Rectal smooth muscle tissue (tissue), 1 donor: Measurements from ENCODE around the gene CEP72.

Experiments
- H3K27ac ChIP-seq: one replicate; pipeline ENCODE4 v1.7.0; 2013; ENCODE audit warnings: low read depth, low read length, inconsistent platforms
- H3K27me3 ChIP-seq: one replicate; pipeline ENCODE4 v1.7.0; 2013; ENCODE audit warnings: low read length; ENCODE audit not compliant: control insufficient read depth, insufficient read depth
- H3K36me3 ChIP-seq: one replicate; pipeline ENCODE4 v1.7.0; 2013; ENCODE audit warnings: low read length; ENCODE audit not compliant: control insufficient read depth, insufficient read depth
- H3K4me1 ChIP-seq: one replicate; pipeline ENCODE4 v1.7.0; 2013; ENCODE audit warnings: low read length; ENCODE audit not compliant: control insufficient read depth, insufficient read depth
- H3K4me3 ChIP-seq: one replicate; pipeline ENCODE4 v1.7.0; 2013; ENCODE audit warnings: low read length
- H3K9ac ChIP-seq: one replicate; pipeline ENCODE4 v1.7.0; 2013; ENCODE audit warnings: low read length

Gene CEP72

DNA sequence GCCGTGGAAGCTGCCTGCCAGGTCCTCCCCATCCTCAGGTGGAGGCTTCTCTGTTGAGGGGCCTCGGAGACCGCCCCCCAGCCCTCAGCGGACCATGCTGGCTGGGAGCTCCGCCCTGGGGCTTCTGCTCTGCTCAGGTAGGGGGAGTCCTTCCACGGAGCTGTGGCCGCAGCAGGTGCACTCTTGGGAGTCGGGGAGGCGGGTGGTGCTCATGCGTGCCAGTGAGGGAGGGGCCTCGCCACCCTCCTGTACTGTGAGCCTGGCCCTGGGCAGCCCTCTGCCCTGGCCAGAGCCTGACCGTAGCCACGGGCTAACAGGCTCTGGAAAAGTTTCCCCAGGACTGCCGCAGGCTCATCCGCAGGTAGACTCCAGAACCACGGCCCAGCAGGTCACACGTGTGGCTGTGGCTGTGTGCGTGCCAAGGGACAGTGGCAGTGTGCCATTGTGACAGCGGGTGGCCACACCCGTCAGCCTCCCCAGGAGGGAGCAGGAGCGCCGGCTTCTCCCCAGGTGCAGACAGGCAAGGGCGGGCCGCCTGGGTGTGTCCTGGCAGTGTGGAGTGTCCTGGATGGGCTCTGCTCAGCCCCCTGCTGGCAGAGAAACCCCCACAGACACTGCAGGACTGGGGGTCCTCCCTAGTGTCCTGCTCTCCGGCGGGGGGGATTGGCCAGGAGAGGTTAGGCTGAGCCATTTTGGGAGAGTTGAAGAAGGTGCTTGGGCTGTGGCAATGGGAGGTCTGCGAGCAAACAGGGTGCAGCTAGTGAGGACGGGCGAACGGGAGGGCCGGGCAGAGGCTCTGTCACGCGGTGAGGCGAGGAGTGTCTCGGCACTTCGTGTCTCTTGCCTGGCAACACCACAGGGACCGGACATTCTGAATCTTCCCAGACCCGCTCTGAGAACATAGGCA is 51.5 kb downstream of the CEP72 start:
- peaks cover 5% of the 10 kb centered on the region for H3K36me3 ChIP-seq
- H3K27ac ChIP-seq = no peak overlapping the region
- no peak overlapping the region for H3K4me3 ChIP-seq

GRCh38 chr5:664343-664993 is 52.3 kb downstream of the CEP72 start:
- Histone ChIP-seq H3K27me3 (no peaks in the 10 kb centered on the region), H3K4me3 (no peak overlapping the region), H3K9ac (no peak overlapping the region), H3K36me3 (peaks cover 5% of the 10 kb centered on the region), H3K4me1 (peaks cover 3% of the 10 kb centered on the region), H3K27ac (no peak overlapping the region)

More for the DNA sequence above, 51.5 kb downstream of the CEP72 start:
- Histone ChIP-seq H3K9ac (no peak overlapping the region), H3K27me3 (no peaks in the 10 kb centered on the region), H3K4me1 (no peaks in the 10 kb centered on the region)

- H3K27ac ChIP-seq = no peak overlapping the region
- peaks cover 5% of the 10 kb centered on the region for H3K36me3 ChIP-seq
These were observed 52.8 kb downstream of the CEP72 start for GRCh38 chr5:664994-665360.

DNA sequence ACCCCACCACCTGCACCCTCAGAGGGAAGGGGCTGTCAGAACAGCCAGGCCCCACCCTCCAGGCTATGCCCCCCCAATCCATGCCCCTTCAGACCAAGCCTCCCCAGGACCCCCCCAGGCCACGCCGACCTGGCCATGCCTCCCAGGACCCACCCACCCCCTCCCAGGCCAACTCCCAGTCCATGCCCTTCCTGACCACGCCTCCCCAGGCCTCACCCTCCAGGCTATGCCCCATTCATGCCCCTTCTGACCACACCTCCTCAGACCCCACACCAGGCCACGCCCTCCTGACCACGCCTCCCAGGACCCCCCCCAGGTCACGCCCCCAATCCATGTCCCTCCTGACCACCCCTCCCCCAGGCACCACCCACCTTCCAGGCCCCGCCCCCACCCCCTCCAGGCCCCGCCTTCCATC is 53.4 kb downstream of the CEP72 start:
- H3K36me3 ChIP-seq = peaks cover 5% of the 10 kb centered on the region
- peaks cover 4% of the 10 kb centered on the region for H3K4me1 ChIP-seq

More at GRCh38 chr5:664994-665360, 52.8 kb downstream of the CEP72 start:
- Histone ChIP-seq H3K27me3 (no peaks in the 10 kb centered on the region), H3K4me1 (peaks cover 4% of the 10 kb centered on the region), H3K4me3 (no peak overlapping the region), H3K9ac (no peak overlapping the region)

DNA sequence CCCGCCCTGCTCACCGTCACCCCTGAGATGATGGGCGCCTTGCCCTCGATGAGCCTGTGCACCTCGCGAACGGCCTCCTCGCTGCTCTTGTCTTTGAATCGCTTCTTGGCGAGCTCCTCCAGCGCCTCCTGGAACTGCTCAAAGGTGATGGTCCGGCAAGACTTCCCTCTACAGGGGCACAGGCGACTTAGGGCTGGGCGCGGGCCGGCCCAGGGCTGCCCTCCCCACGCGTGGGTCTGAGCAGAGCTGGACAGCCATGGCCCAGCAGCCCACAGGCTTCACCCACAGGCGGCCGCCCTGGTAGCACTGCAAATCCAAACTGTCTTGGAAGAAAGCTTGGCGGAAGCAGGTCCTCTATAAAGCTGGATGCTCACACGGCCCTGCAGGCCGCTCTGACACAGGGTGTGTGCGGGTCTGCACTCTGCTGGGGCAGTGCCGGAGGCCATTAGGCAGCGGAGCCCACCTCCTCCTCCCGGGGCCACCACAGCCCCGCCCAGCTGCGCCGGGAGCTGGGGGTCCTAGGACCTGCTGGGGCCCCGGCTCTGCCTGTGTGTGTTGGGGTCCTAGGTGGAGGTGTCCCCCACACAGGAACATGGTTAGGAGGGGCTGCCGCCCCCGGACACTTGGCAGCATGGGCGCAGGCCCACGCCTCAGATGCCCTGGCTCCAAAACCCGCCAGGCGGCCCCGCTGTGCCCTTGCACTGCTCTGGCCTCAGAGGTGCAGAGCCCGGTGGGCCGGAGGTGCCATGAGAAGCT is 54.0 kb downstream of the CEP72 start:
- peaks cover 5% of the 10 kb centered on the region for H3K36me3 ChIP-seq
- no peak overlapping the region for H3K4me3 ChIP-seq
- H3K27me3 ChIP-seq = no peaks in the 10 kb centered on the region
- H3K27ac ChIP-seq = no peak overlapping the region
- peaks cover 4% of the 10 kb centered on the region for H3K4me1 ChIP-seq
- no peak overlapping the region for H3K9ac ChIP-seq

More for the DNA sequence above, 53.4 kb downstream of the CEP72 start:
- Histone ChIP-seq H3K4me3 (no peak overlapping the region), H3K27ac (no peak overlapping the region), H3K27me3 (no peaks in the 10 kb centered on the region), H3K9ac (no peak overlapping the region)

DNA sequence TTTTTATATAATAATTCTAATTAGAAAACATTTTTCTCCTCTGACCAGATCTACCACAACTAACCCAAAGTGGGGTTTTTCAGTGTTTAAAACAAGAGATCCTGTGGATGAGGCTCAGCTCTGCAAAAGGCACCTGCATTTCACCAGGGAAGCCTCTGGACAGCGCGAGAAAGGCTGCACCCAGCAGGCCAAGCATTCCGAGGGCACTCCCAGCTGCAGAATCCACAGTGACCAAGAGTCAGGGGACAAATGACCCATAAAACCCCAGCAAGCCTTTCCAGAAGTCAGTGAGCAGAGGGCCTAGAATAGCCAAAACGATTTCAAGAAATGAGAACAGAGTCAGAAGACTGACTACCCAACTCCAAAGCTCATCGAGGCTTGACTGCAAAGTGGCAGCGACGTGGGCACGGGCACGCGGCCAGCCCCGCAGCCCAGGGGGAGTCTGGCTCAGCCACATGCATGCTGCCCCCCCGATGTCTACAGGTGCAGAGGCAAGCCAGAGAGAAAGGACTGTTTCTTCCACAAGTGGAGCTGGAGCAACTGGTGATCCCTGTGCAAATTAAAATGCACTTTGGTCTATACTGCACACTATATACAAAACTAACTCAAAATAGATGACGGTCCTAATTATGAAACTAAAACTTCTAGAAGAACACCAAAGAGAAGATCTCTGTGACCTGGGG is 54.8 kb downstream of the CEP72 start:
- Histone ChIP-seq H3K4me3 (no peak overlapping the region), H3K27ac (peak overlapping the region; percentile 20), H3K4me1 (peaks cover 11% of the 10 kb centered on the region), H3K27me3 (no peaks in the 10 kb centered on the region), H3K9ac (no peak overlapping the region), H3K36me3 (peaks cover 3% of the 10 kb centered on the region)

GRCh38 chr5:668283-668995 is 56.3 kb downstream of the CEP72 start:
- H3K4me3 ChIP-seq = no peak overlapping the region
- peaks cover 3% of the 10 kb centered on the region for H3K36me3 ChIP-seq
- no peak overlapping the region for H3K9ac ChIP-seq
- peak overlapping the region; percentile 15 for H3K27ac ChIP-seq
- peaks cover 26% of the 10 kb centered on the region for H3K4me1 ChIP-seq
- H3K27me3 ChIP-seq = no peaks in the 10 kb centered on the region

- Histone ChIP-seq H3K36me3 (peaks cover 3% of the 10 kb centered on the region), H3K4me3 (no peak overlapping the region), H3K27me3 (no peaks in the 10 kb centered on the region), H3K27ac (peak overlapping the region; percentile 56), H3K9ac (no peak overlapping the region), H3K4me1 (peaks cover 34% of the 10 kb centered on the region)
These were observed 57.1 kb downstream of the CEP72 start for GRCh38 chr5:669111-669841.

- peaks cover 41% of the 10 kb centered on the region for H3K4me1 ChIP-seq
These were observed 57.8 kb downstream of the CEP72 start for GRCh38 chr5:669842-670395.

GRCh38 chr5:670396-671270 is 58.5 kb downstream of the CEP72 start:
- Histone ChIP-seq H3K36me3 (no peaks in the 10 kb centered on the region), H3K4me1 (peaks cover 42% of the 10 kb centered on the region)

More at GRCh38 chr5:669842-670395, 57.8 kb downstream of the CEP72 start:
- Histone ChIP-seq H3K27me3 (no peaks in the 10 kb centered on the region), H3K36me3 (no peaks in the 10 kb centered on the region), H3K4me3 (no peak overlapping the region), H3K9ac (no peak overlapping the region), H3K27ac (peak overlapping the region; percentile 56)

More at GRCh38 chr5:670396-671270, 58.5 kb downstream of the CEP72 start:
- no peak overlapping the region for H3K27ac ChIP-seq
- H3K27me3 ChIP-seq = no peaks in the 10 kb centered on the region
- no peak overlapping the region for H3K9ac ChIP-seq
- no peak overlapping the region for H3K4me3 ChIP-seq
